ENCODE measurements around the gene TLE4.

The TLE4 gene

GRCh38 chr9:79619930-79620329, 48.2 kb downstream of the TLE4 start:
- no peaks in the 10 kb centered on the region for H3K4me1 ChIP-seq (ENCODE audit: low read length)
- H3K9me2 ChIP-seq (replicated peaks; ENCODE audit: insufficient read depth, low read length) = no peaks in the 10 kb centered on the region
- H3K79me2 ChIP-seq (ENCODE audit: low read length) = no peaks in the 10 kb centered on the region
- no peak overlapping the region for H3K9ac ChIP-seq (ENCODE audit: low read length)
- no peak for TF ChIP-seq EZH2phosphoT487 (IDR thresholded peaks at IDR 0.05; ENCODE audit: low read length)
- TF ChIP-seq EZH2 (optimal IDR thresholded peaks at IDR 0.05; ENCODE audit: low read depth, low read length) = no peak
- TF ChIP-seq CTCF (IDR thresholded peaks at IDR 0.05; ENCODE audit: low read length) = no peak
- no peak overlapping the region for H2AFZ ChIP-seq (ENCODE audit: low read length)
- no peaks in the 10 kb centered on the region for H4K20me1 ChIP-seq (ENCODE audit: insufficient read depth, low read length)
- H3K36me3 ChIP-seq (replicated peaks; ENCODE audit: insufficient read depth, low read length) = no peaks in the 10 kb centered on the region
- H3K27me3 ChIP-seq (replicated peaks; ENCODE audit: insufficient read depth, low read length) = no peaks in the 10 kb centered on the region
- no peaks in the 10 kb centered on the region for H3F3A ChIP-seq (ENCODE audit: insufficient read depth, low read length)
- H3K9me3 ChIP-seq (replicated peaks; ENCODE audit: insufficient read depth, low read length) = no peaks in the 10 kb centered on the region
- no peak for DNase-seq
- no peak overlapping the region for H3K4me3 ChIP-seq (ENCODE audit: low read length)
- no peak overlapping the region for H3K27ac ChIP-seq (ENCODE audit: low read length)
- no peak overlapping the region for H3K4me2 ChIP-seq (ENCODE audit: low read depth, low read length)

GRCh38 chr9:79621916-79622575, 50.3 kb downstream of the TLE4 start:
- H3K79me2 ChIP-seq (ENCODE audit: low read length) = no peaks in the 10 kb centered on the region
- no peaks in the 10 kb centered on the region for H3K9me3 ChIP-seq (replicated peaks; ENCODE audit: insufficient read depth, low read length)
- no peak overlapping the region for H3K4me3 ChIP-seq (ENCODE audit: low read length)
- no peak overlapping the region for H2AFZ ChIP-seq (ENCODE audit: low read length)
- no peaks in the 10 kb centered on the region for H3K4me1 ChIP-seq (ENCODE audit: low read length)
- no peak for DNase-seq
- no peaks in the 10 kb centered on the region for H3K36me3 ChIP-seq (replicated peaks; ENCODE audit: insufficient read depth, low read length)
- no peak overlapping the region for H3K4me2 ChIP-seq (ENCODE audit: low read depth, low read length)
- H3K9me2 ChIP-seq (replicated peaks; ENCODE audit: insufficient read depth, low read length) = no peaks in the 10 kb centered on the region
- no peak overlapping the region for H3K27ac ChIP-seq (ENCODE audit: low read length)
- no peaks in the 10 kb centered on the region for H3K27me3 ChIP-seq (replicated peaks; ENCODE audit: insufficient read depth, low read length)
- H3F3A ChIP-seq (ENCODE audit: insufficient read depth, low read length) = no peaks in the 10 kb centered on the region
- TF ChIP-seq EZH2 (optimal IDR thresholded peaks at IDR 0.05; ENCODE audit: low read depth, low read length) (no peak), EZH2phosphoT487 (IDR thresholded peaks at IDR 0.05; ENCODE audit: low read length) (no peak), CTCF (IDR thresholded peaks at IDR 0.05; ENCODE audit: low read length) (no peak)
- no peak overlapping the region for H3K9ac ChIP-seq (ENCODE audit: low read length)
- H4K20me1 ChIP-seq (ENCODE audit: insufficient read depth, low read length) = no peaks in the 10 kb centered on the region

GRCh38 chr9:79623799-79624721, 52.3 kb downstream of the TLE4 start:
- no peaks in the 10 kb centered on the region for H3F3A ChIP-seq (ENCODE audit: insufficient read depth, low read length)
- no peak for TF ChIP-seq CTCF (IDR thresholded peaks at IDR 0.05; ENCODE audit: low read length)
- TF ChIP-seq EZH2phosphoT487 (IDR thresholded peaks at IDR 0.05; ENCODE audit: low read length) = no peak
- no peak for TF ChIP-seq EZH2 (optimal IDR thresholded peaks at IDR 0.05; ENCODE audit: low read depth, low read length)
- no peak overlapping the region for H3K4me2 ChIP-seq (ENCODE audit: low read depth, low read length)
- H3K9ac ChIP-seq (ENCODE audit: low read length) = no peak overlapping the region
- no peaks in the 10 kb centered on the region for H4K20me1 ChIP-seq (ENCODE audit: insufficient read depth, low read length)
- H3K27ac ChIP-seq (ENCODE audit: low read length) = no peak overlapping the region
- H3K9me2 ChIP-seq (replicated peaks; ENCODE audit: insufficient read depth, low read length) = no peaks in the 10 kb centered on the region
- no peaks in the 10 kb centered on the region for H3K36me3 ChIP-seq (replicated peaks; ENCODE audit: insufficient read depth, low read length)
- H3K4me1 ChIP-seq (ENCODE audit: low read length) = no peaks in the 10 kb centered on the region
- H2AFZ ChIP-seq (ENCODE audit: low read length) = no peak overlapping the region
- H3K9me3 ChIP-seq (replicated peaks; ENCODE audit: insufficient read depth, low read length) = no peaks in the 10 kb centered on the region
- H3K27me3 ChIP-seq (replicated peaks; ENCODE audit: insufficient read depth, low read length) = no peaks in the 10 kb centered on the region
- DNase-seq = no peak
- no peaks in the 10 kb centered on the region for H3K79me2 ChIP-seq (ENCODE audit: low read length)
- no peak overlapping the region for H3K4me3 ChIP-seq (ENCODE audit: low read length)
